ENCODE results near the gene FAM53A. TPM values are rescaled to one million over a fixed set of nuclear protein-coding genes. Genes with fewer than 3 reads are reported as not detected.

Gene FAM53A
- total and polyA plus RNA-seq, 4 experiments from 2014 or later: 0.89 to 2.8 (median 1.7) TPM

DNA sequence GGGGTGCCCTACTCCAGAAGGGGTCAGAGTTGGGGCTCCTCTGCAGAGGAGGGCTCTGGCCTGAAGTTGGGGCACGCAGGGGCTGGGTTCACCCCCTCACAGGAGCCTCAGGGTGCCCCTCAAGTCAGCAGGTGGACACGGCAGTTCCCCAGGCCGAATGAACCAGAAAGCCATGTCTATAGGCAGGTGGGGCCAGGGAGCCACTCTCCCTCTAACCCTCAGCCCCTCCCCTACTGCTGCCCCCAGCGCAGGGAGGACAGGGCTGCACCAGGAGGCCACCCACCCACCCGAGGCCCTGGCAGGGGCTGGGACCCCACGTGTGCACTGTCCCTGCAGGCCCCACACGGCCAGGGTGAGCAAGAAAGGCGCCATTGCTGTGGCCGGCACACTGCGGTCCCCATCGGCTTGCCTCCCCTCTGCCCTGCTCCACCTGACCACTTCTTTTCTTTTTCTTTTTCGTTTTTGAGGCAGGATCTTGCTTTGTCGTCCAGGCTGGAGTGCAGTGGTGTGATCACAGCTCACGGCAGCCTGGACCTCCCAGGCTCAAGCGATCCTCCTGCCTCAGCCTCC, 83.8 kb downstream of the FAM53A start:
- intact Hi-C loops (cut with micrococcal nuclease): loop anchor here (10.0 kb wide), 1 partner anchor 465 kb away; no protein-coding TSS in a partner anchor
- Histone ChIP-seq H3K4me3 (ENCODE audit: low read length in 2 of 2) (no peak overlapping the region), H3K36me3 (ENCODE audit: insufficient read depth, low read length) (no peaks in the 10 kb centered on the region), H3K27me3 (ENCODE audit: insufficient read depth, low read length) (no peaks in the 10 kb centered on the region), H3K4me1 (ENCODE audit: insufficient read depth, low read length) (peaks cover 17% of the 10 kb centered on the region), H3K9me3 (ENCODE audit: control insufficient read depth in 1 of 2, low read length in 2 of 2) (no peaks in the 10 kb centered on the region), H3K27ac (ENCODE audit: low read depth, low read length) (no peak overlapping the region)
- H3K9me3 Mint-ChIP-seq: no peaks in the 10 kb centered on the region
- ChIA-PET POLR2A (ENCODE audit: partially characterized antibody) (no interaction called here), CTCF (ENCODE audit: partially characterized antibody) (no interaction called here)
- H3K4me3 Mint-ChIP-seq: no peak overlapping the region
- H3K4me1 Mint-ChIP-seq: peaks cover 1 to 12% (median 8%) of the 10 kb centered on the region in 4 donors
- no peaks in the 10 kb centered on the region for H3K36me3 Mint-ChIP-seq
- H3K27ac Mint-ChIP-seq: peak overlapping the region in 1 of 7 donors; percentile 22
- DNase-seq: peak in 1 of 5 donors; percentile 25
- H3K27me3 Mint-ChIP-seq: peaks cover 0 to 3% of the 10 kb centered on the region in 2 donors

DNA sequence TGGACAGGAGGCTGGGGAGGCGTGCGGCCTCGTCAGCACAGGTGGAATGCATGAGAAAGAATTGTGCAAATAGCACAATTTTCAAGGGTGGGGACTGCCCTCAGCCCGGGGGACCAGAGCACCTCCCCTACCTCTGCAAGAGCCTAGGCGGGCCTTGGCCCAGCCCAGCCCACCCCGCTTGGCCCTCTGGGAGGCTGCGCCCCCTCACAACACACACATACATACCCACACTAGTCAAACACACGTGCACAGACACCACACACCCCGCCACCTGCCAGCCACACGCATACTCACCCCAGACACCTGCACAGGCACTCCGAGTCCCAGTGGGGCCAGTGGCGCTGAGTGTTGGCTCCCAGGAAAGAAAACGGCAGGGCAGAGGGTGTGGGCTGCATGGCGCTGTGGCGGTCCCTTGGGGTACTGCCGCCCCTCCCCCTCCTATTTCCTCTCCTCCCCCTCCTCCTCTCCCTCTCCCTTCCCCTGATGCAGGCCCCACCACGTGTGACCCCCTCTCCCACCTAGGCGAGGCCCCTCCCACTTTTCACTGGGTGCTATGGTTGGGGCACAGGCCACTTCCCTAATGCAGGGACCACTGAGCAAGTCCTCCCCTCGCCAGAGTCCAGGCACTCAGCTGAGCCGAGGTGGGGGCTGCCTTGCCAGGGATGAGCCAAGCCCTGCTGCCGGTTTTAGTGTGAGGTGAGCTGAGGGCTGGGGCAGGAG, 84.5 kb downstream of the FAM53A start:
- Mint-ChIP-seq H3K4me3 (no peak overlapping the region), H3K9me3 (no peaks in the 10 kb centered on the region), H3K36me3 (no peaks in the 10 kb centered on the region), H3K27ac (no peak overlapping the region), H3K4me1 (peaks cover 0 to 5% (median 2%) of the 10 kb centered on the region in 4 donors), H3K27me3 (peaks cover 0 to 3% of the 10 kb centered on the region in 2 donors)
- ChIA-PET POLR2A (ENCODE audit: partially characterized antibody) (no interaction called here), CTCF (ENCODE audit: partially characterized antibody) (no interaction called here)
- Histone ChIP-seq H3K36me3 (ENCODE audit: insufficient read depth, low read length) (no peaks in the 10 kb centered on the region), H3K27ac (ENCODE audit: low read depth, low read length) (no peak overlapping the region), H3K4me1 (ENCODE audit: insufficient read depth, low read length) (peaks cover 12% of the 10 kb centered on the region), H3K4me3 (ENCODE audit: low read length in 2 of 2) (no peak overlapping the region), H3K27me3 (ENCODE audit: insufficient read depth, low read length) (no peaks in the 10 kb centered on the region), H3K9me3 (ENCODE audit: control insufficient read depth in 1 of 2, low read length in 2 of 2) (no peaks in the 10 kb centered on the region)
- DNase-seq: no peak
- intact Hi-C loops (cut with micrococcal nuclease): loop anchor here (10.0 kb wide), 1 partner anchor 465 kb away; no protein-coding TSS in a partner anchor

DNA sequence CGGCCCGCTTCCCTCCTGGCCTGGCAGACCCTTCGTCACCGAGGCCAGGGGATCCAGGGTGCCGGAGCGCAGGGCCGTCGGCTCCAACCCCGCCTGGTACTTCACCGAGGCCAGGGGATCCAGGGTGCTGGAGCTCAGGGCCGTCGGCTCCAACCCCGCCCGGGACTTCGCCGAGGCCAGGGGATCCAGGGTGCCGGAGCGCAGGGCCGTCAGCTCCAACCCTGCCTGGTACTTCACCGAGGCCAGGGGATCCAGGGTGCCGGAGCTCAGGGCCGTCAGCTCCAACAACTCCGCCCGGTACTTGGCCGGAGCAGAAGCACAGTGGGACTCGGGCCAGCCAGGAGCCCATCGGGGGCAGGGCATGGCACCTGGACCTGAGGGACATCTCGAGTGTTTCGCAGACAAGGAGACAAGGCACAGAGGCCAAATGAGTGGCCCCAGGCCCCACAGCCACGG, 85.1 kb downstream of the FAM53A start:
- peaks cover 6% of the 10 kb centered on the region for H3K4me1 ChIP-seq (ENCODE audit: insufficient read depth, low read length)
- DNase-seq: peak in 1 of 5 donors; percentile 18
- no peaks in the 10 kb centered on the region for H3K9me3 ChIP-seq (ENCODE audit: control insufficient read depth in 1 of 2, low read length in 2 of 2)
- Mint-ChIP-seq H3K4me1 (peaks cover 0 to 4% (median 0%) of the 10 kb centered on the region in 4 donors), H3K27ac (no peak overlapping the region), H3K4me3 (no peak overlapping the region), H3K9me3 (no peaks in the 10 kb centered on the region), H3K36me3 (no peaks in the 10 kb centered on the region), H3K27me3 (peaks cover 0 to 3% of the 10 kb centered on the region in 2 donors)
- intact Hi-C loops (cut with micrococcal nuclease): no loop called here
- H3K27me3 ChIP-seq (ENCODE audit: insufficient read depth, low read length): no peaks in the 10 kb centered on the region
- H3K36me3 ChIP-seq (ENCODE audit: insufficient read depth, low read length): no peaks in the 10 kb centered on the region
- ChIA-PET CTCF (ENCODE audit: partially characterized antibody) (no interaction called here), POLR2A (ENCODE audit: partially characterized antibody) (no interaction called here)
- no peak overlapping the region for H3K4me3 ChIP-seq (ENCODE audit: low read length in 2 of 2)
- H3K27ac ChIP-seq (ENCODE audit: low read depth, low read length): no peak overlapping the region

DNA sequence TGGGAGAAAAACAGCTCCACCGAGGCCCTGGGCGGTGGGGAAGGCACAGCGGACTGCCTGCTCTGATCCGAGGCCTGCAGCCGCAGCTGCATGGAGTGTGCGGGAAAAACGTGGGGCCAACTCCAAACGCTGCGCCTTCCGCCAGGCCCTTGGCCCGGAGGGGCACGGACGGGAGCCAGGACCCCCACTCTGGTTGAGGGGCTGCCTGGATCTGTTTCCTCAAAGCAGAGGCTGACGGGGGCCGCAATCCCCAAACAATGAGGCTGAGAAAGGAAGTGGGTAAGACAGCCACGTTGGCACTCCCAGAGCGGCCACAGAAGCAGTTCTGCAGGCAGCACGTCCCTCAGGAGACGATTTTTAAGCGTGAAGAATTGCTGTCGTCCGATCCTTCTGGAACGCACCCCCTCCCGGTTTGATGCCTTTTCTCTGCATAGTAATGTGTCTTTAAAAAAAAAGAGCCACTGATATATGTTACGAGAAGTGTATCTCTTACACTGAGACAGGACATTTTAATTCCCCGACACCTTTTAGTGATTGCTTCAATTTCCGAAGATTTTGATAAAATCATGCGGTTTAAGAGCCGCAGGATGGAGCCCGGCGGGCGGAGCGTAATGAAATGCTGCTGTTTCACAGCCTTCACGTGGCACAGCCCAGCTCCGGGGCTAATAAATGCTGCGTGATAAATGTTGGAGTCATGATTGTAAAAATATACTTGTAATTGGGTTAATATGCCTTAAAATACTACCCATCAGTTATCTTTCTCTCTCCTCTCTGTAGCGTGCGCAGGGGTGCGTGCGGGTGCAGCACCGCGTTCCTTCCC, 85.7 kb downstream of the FAM53A start:
- no peaks in the 10 kb centered on the region for H3K4me1 ChIP-seq (ENCODE audit: insufficient read depth, low read length)
- no peak overlapping the region for H3K4me3 Mint-ChIP-seq
- no peaks in the 10 kb centered on the region for H3K27me3 ChIP-seq (ENCODE audit: insufficient read depth, low read length)
- no peak overlapping the region for H3K27ac Mint-ChIP-seq
- ChIA-PET CTCF (ENCODE audit: partially characterized antibody) (no interaction called here), POLR2A (ENCODE audit: partially characterized antibody) (no interaction called here)
- no peaks in the 10 kb centered on the region for H3K9me3 ChIP-seq (ENCODE audit: control insufficient read depth in 1 of 2, low read length in 2 of 2)
- intact Hi-C loops (cut with micrococcal nuclease): no loop called here
- H3K27me3 Mint-ChIP-seq: peaks cover 0 to 7% of the 10 kb centered on the region in 2 donors
- DNase-seq: no peak
- no peak overlapping the region for H3K4me3 ChIP-seq (ENCODE audit: low read length in 2 of 2)
- no peaks in the 10 kb centered on the region for H3K36me3 ChIP-seq (ENCODE audit: insufficient read depth, low read length)
- no peaks in the 10 kb centered on the region for H3K9me3 Mint-ChIP-seq
- no peak overlapping the region for H3K27ac ChIP-seq (ENCODE audit: low read depth, low read length)
- peaks cover 0 to 4% (median 0%) of the 10 kb centered on the region in 4 donors for H3K4me1 Mint-ChIP-seq
- no peaks in the 10 kb centered on the region for H3K36me3 Mint-ChIP-seq

DNA sequence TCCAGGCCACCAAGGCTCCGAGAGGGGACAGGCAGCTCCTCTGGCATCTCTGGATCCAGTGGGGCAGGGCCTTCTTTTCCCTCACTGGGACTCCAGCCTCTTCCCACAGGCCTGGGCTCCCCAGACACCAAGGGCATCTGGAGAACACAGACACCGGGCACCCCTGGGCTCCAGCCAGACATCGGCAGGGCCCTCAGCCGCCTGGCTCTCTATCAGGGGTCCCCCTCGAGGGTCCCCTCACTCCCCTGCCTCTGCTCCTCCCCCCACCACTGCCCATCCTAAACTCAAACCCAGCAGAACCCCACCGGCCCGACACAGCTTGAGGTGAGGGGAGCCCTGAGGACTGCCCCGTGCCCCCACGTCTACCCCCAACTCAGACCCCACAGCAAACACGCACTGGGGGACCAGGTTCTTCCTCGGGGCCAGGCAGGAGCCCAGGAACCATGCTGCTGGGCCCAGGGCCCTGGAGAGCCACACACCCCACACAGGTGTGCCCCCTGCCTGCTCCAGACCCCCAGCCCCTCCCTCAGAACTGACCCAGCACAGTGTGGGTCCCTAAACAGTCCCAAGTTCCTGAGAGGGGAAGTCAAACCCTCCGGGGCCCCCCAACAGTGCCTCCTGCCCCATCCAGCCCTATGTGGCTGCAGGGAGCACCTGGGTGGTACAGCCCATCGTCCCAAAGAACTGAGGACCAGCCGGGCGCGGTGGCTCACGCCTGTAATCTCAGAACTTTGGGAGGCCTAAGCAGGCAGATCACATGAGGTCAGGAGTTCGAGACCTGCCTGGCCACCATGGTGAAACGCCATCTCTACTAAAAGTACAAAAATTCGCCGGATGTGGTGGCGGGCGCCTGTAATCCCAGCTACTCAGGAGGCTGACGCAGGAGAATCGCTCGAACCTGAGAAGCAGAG, 86.8 kb downstream of the FAM53A start:
- Histone ChIP-seq H3K4me3 (ENCODE audit: low read length in 2 of 2) (no peak overlapping the region), H3K27ac (ENCODE audit: low read depth, low read length) (no peak overlapping the region), H3K4me1 (ENCODE audit: insufficient read depth, low read length) (no peaks in the 10 kb centered on the region), H3K9me3 (ENCODE audit: control insufficient read depth in 1 of 2, low read length in 2 of 2) (no peaks in the 10 kb centered on the region), H3K36me3 (ENCODE audit: insufficient read depth, low read length) (no peaks in the 10 kb centered on the region), H3K27me3 (ENCODE audit: insufficient read depth, low read length) (no peaks in the 10 kb centered on the region)
- Mint-ChIP-seq H3K36me3 (no peaks in the 10 kb centered on the region), H3K27ac (no peak overlapping the region), H3K4me1 (peaks cover 0 to 2% (median 0%) of the 10 kb centered on the region in 4 donors), H3K9me3 (no peaks in the 10 kb centered on the region), H3K4me3 (no peak overlapping the region), H3K27me3 (peaks cover 0 to 7% of the 10 kb centered on the region in 2 donors)
- ChIA-PET POLR2A (ENCODE audit: partially characterized antibody) (no interaction called here), CTCF (ENCODE audit: partially characterized antibody) (no interaction called here)
- intact Hi-C loops (cut with micrococcal nuclease): no loop called here
- peak in 1 of 5 donors; percentile 9 for DNase-seq

DNA sequence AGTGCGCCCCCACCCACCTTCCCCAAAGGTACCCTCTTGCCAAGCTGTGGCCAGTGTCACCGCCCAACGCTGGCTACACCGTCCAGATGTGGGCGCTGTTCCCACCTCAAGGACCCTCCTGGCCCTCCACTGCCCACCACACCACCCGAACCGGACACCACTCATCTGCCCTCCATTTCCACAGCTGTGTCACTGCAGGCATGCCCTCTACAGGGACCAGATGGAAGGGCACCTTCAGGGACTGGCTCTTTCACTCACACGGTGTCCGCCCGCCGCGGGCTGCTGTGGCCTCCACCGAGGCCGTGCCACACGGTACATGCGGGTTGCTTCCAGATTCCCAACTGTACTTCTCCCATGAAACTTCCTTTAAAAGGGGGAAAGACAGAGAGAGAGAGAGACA, 87.7 kb downstream of the FAM53A start:
- peak overlapping the region in 1 of 7 donors; percentile 61 for H3K27ac Mint-ChIP-seq
- H3K27me3 Mint-ChIP-seq: peaks cover 0 to 7% of the 10 kb centered on the region in 2 donors
- intact Hi-C loops (cut with micrococcal nuclease): no loop called here
- H3K4me3 Mint-ChIP-seq: no peak overlapping the region
- no peak overlapping the region for H3K4me3 ChIP-seq (ENCODE audit: low read length in 2 of 2)
- ChIA-PET CTCF (ENCODE audit: partially characterized antibody) (interaction anchor here (0.7 kb wide), 1 partner anchor 10 kb away, joined by 3 read pairs; no protein-coding TSS in a partner anchor), POLR2A (ENCODE audit: partially characterized antibody) (no interaction called here)
- no peak overlapping the region for H3K27ac ChIP-seq (ENCODE audit: low read depth, low read length)
- H3K36me3 ChIP-seq (ENCODE audit: insufficient read depth, low read length): no peaks in the 10 kb centered on the region
- H3K9me3 ChIP-seq (ENCODE audit: control insufficient read depth in 1 of 2, low read length in 2 of 2): peaks cover 0 to under 1% of the 10 kb centered on the region in 2 donors
- H3K9me3 Mint-ChIP-seq: peaks cover 0 to 2% (median under 1%) of the 10 kb centered on the region in 8 donors
- H3K27me3 ChIP-seq (ENCODE audit: insufficient read depth, low read length): no peaks in the 10 kb centered on the region
- no peaks in the 10 kb centered on the region for H3K36me3 Mint-ChIP-seq
- no peaks in the 10 kb centered on the region for H3K4me1 ChIP-seq (ENCODE audit: insufficient read depth, low read length)
- no peaks in the 10 kb centered on the region for H3K4me1 Mint-ChIP-seq
- no peak for DNase-seq
